ENCODE data around the gene MEFV. TPM values are rescaled to one million over a fixed set of nuclear protein-coding genes. Genes with fewer than 3 reads are reported as not detected.
A peak's percentile ranks its signal among the peaks of the same experiment; 100 is the strongest.

MEFV gene
- total RNA-seq, 2 experiments from 2014 or later: 0.27 TPM; not detected in 1

DNA sequence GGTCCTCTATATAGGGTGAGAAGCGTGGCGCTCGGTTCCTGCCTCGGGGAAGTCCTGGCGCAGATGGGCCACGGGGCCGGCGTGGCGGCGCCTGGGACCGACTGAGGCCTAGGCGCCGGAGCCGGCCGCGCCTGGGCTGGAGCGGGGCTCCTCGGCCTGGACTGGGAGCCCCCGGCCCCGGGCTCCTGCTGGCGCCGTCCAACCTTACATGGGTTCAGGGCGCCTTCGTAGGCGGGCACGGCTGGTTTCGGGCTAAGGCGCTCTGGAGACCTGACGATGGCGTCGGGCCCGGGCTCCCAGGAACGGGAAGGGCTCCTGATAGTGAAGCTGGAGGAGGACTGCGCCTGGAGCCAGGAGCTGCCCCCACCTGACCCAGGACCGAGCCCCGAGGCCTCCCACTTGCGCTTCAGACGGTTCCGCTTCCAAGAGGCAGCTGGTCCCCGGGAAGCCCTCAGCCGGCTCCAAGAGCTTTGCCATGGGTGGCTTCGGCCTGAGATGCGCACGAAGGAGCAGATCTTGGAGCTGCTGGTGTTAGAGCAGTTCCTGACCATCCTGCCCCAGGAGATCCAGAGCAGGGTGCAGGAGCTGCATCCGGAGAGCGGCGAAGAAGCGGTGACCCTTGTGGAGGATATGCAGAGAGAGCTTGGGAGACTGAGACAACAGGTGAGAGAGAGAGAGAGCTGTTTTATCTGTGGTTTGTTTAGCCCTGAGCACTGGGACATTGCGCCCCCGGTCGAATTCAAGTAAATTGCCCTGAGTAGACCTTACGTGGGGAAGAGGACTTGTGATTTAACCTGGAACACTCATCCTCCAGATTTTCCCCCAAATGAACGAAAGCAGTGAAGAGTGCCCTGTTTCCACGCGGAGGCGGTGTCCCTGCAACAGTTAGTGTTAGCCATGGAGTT, 27.4 kb upstream of the MEFV start:
- Histone ChIP-seq H3K4me3 (ENCODE audit: low read depth, low read length, poor library complexity, severe bottlenecking) (peak overlapping the region; percentile 99), H3K9me2 (ENCODE audit: insufficient read depth, low read length) (no peaks in the 10 kb centered on the region), H3K27ac (ENCODE audit: low read depth, low read length, poor library complexity, severe bottlenecking) (peak overlapping the region; percentile 86), H3K36me3 (ENCODE audit: insufficient read depth, low read length) (peaks cover 39% of the 10 kb centered on the region), H3K9me3 (ENCODE audit: low read length) (no peaks in the 10 kb centered on the region), H3K4me1 (ENCODE audit: insufficient read depth, low read length, poor library complexity, severe bottlenecking) (peaks cover 29% of the 10 kb centered on the region), H2AFZ (ENCODE audit: low read length) (peak overlapping the region; percentile 85; the same call in 1 of the 2 replicates), H3K79me2 (ENCODE audit: insufficient read depth, low read depth, low read length) (peaks cover 49% of the 10 kb centered on the region), H3K4me2 (ENCODE audit: low read length) (peak overlapping the region; percentile 98), H4K20me1 (ENCODE audit: insufficient read depth, low read length) (0 out of 2 replicates have a peak, but pooled peaks cover 8% of the 10 kb centered on the region)
- TSS peak; percentile 59 for BruUV-seq (replicated peaks)
- TF ChIP-seq EZH2phosphoT487 (IDR thresholded peaks at IDR 0.05; ENCODE audit: borderline replicate concordance, low read depth, low read length): no peak
- TF ChIP-seq, protein P1, sequence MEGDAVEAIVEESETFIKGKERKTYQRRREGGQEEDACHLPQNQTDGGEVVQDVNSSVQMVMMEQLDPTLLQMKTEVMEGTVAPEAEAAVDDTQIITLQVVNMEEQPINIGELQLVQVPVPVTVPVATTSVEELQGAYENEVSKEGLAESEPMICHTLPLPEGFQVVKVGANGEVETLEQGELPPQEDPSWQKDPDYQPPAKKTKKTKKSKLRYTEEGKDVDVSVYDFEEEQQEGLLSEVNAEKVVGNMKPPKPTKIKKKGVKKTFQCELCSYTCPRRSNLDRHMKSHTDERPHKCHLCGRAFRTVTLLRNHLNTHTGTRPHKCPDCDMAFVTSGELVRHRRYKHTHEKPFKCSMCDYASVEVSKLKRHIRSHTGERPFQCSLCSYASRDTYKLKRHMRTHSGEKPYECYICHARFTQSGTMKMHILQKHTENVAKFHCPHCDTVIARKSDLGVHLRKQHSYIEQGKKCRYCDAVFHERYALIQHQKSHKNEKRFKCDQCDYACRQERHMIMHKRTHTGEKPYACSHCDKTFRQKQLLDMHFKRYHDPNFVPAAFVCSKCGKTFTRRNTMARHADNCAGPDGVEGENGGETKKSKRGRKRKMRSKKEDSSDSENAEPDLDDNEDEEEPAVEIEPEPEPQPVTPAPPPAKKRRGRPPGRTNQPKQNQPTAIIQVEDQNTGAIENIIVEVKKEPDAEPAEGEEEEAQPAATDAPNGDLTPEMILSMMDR (conservative IDR thresholded peaks at IDR 0.05; ENCODE audit: low read length): no peak
- intact Hi-C loops (cut with micrococcal nuclease; ENCODE audit: unreplicated experiment): loop anchor here (1.0 to 5.0 kb wide), 5 partner anchors 19 to 174 kb away; partner anchors contain the start of gene ZNF200
- ChIA-PET POLR2A (interaction anchor here (0.5 to 2.0 kb wide), 4 partner anchors 10 to 118 kb away, joined by 3 to 5 read pairs (median 3); partner anchors contain the start of gene ZNF174), CTCF (ENCODE audit: unreplicated experiment) (interaction anchor here (0.6 to 0.8 kb wide), 3 partner anchors 18 to 35 kb away, joined by 3 read pairs; no protein-coding TSS in a partner anchor)
- no peak for DNase-seq (ENCODE audit: low spot score)

DNA sequence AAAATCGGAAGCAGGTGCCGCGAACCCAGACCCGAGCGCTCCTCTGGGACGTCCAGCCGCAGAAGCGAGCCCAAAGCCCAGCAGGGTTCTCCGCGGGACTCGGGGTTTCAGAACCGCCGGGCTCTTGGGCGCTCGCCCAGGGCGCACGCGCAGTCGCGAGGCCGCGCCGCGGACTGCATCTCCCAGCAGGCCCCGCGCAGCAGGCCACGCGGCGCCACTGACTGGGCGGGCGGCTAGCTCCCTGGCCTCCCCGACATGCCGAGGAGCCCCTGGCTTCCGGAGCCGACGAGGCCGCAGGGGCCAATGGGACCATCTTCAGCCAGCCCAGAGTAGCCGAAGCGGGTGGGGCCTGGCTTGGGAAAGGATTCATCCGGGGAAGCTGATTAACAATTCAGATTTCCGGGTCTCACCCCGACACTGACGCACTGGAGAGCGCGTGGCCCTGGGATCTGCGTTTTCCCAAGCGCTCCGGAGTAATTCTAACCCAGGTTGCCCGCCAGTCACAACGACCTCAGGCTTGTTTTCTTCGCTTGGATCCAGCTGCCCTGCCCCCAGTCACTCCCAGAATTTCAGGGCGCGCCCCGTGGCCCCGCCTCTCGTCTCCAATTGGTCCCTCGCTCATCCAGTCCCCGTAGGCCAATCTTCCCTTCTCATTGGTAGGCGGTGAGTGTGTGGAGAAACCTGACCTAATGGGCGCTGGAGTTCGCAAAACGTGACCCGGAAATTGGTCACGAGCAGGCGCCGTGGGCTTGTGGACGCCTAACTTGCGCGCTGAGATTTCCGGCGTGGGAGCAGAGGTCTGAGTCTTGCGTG, 26.5 kb upstream of the MEFV start, which contains the start of gene ZNF263:
TSS of gene ZNF263 (plus strand) at position 762 of the 813 bp plus-strand sequence. CDS start 328 bp downstream, outside the sequence.
- Histone ChIP-seq H3K27ac (ENCODE audit: low read depth, low read length, poor library complexity, severe bottlenecking) (peak within 1 kb of the TSS; percentile 86), H3K9me2 (ENCODE audit: insufficient read depth, low read length) (no peaks in the 10 kb centered on the region), H3K4me2 (ENCODE audit: low read length) (peak within 1 kb of the TSS; percentile 98), H3K9me3 (ENCODE audit: low read length) (no peaks in the 10 kb centered on the region), H3K36me3 (ENCODE audit: insufficient read depth, low read length) (peaks cover 30% of the 10 kb centered on the region), H2AFZ (ENCODE audit: low read length) (peak within 1 kb of the TSS; percentile 85), H3K4me1 (ENCODE audit: insufficient read depth, low read length, poor library complexity, severe bottlenecking) (peaks cover 29% of the 10 kb centered on the region), H4K20me1 (ENCODE audit: insufficient read depth, low read length) (0 out of 2 replicates have a peak, but pooled peaks cover 8% of the 10 kb centered on the region), H3K79me2 (ENCODE audit: insufficient read depth, low read depth, low read length) (peaks cover 45% of the 10 kb centered on the region), H3K4me3 (ENCODE audit: low read depth, low read length, poor library complexity, severe bottlenecking) (peak within 1 kb of the TSS; percentile 99)
- BruUV-seq (replicated peaks): TSS peak; percentile 76
- ChIA-PET CTCF (ENCODE audit: unreplicated experiment) (no interaction called here), POLR2A (interaction anchor here (0.6 to 2.0 kb wide), 3 partner anchors 38 to 206 kb away, joined by 3 to 5 read pairs (median 3); partner anchors contain the start of gene ZNF174)
- DNase-seq (ENCODE audit: low spot score): peak; percentile 97
- intact Hi-C loops (cut with micrococcal nuclease; ENCODE audit: unreplicated experiment): loop anchor here (1.0 to 5.0 kb wide), 6 partner anchors 18 to 174 kb away; partner anchors contain the start of gene ZNF200
- no peak for TF ChIP-seq EZH2phosphoT487 (IDR thresholded peaks at IDR 0.05; ENCODE audit: borderline replicate concordance, low read depth, low read length)
- TF ChIP-seq, protein P1 (conservative IDR thresholded peaks at IDR 0.05; ENCODE audit: low read length): no peak
